DMS53 treated with DMSO at 0.1 percent for 48 hours (cell line): ENCODE measurements around the gene TRIM8.

Experiments used
- DNase-seq: peaks from one replicate; lab custom pipeline; 2025; ENCODE audit not compliant: unreplicated experiment; lab: John Stamatoyannopoulos, UW

The TRIM8 gene

DNA sequence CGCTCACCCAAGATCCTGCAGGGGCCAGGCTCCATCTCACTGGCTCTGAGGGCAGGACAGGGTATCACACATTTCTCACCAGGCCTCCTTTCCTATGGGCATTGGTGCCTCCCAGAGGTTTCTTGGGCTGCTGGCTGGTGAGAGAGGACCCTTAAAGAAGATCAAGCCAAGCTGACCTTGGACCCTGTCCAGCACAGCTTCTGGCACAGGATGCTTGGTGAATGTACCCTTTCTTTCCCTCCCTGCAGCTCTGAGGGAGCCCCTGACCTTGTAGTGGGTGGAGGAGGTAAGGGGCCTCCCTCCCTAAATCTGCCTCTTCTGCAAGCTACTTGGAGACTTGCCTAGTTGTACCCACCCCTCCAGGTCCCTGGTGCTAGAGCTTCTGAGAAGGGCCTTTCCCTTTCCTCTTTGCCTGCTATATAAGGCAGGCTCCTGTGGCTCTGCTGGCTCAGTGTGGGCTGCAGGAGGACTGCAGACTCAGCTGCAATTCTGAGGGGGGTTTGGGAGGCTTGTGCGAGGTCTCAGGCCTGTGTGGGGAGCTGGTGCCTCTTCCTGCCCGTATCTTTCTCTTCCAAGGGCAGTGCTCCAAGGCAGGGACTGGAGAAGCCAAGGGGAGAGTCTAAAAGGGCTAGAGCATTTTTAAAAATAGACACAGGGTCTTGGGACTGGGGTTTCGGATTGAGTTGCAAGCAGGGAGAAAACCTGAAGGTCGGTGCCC, 11.7 kb upstream of the TRIM8 start:
- DNase-seq: no peak

DNA sequence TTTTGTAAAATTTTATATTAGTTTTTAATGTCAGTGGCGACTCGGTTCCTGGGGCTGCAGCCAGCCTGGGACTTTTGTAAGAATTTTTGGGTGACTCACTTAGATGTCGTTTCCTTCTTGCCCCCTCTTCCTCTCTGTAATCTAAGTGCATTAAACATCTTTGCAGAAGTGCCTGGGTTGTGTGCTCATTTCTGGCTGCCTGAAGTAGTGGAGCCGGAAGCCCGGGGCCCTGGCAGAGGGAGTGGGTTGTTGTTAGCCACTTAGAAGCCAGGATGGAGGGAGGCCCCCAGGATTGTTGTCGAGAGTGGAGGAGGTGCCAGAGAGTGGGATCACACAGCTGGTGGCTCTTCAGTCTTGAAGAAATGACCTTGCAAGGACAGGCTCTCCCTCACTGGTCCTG, 11.0 kb upstream of the TRIM8 start:
- DNase-seq: no peak

DNA sequence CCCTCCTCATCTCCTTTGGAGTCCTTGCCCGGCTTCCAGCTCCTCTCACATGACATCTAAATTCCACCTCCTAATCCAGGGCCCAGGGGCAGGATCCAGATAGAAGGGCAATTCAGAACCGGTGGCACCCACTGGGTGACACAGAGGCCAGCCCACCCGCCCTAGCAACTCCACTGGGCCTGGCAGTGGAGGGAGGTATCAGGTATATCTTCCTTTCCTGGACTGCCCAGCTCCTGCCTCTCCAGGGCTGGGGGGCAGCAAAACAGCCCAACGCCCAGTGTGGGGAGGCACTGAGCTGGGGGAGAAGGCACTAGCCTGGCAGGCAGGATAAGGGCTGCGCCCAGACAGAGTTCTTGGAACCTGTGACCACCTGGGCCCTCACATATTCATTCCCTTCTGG, 10.4 kb upstream of the TRIM8 start:
- DNase-seq: no peak

DNA sequence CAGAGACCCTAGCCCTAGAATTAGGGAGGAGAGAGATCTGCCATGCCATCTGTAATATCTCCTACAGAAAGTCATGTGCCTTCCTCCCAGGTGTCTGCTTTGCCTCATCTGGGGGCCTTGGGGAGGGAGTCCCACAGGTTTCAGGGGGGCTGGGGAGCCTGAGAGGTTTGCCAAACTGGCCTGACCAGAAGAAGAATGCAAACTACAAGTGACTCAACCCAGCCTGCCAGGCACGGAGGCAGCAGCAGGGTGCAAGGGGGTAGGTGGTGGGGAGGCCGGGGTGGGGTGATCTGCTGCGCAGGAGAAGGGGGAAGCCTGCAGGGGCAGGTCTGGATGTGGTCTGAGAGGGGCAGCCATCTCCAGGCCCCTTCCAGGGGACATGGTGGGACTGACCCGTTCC, 9.6 kb upstream of the TRIM8 start:
- no peak for DNase-seq

DNA sequence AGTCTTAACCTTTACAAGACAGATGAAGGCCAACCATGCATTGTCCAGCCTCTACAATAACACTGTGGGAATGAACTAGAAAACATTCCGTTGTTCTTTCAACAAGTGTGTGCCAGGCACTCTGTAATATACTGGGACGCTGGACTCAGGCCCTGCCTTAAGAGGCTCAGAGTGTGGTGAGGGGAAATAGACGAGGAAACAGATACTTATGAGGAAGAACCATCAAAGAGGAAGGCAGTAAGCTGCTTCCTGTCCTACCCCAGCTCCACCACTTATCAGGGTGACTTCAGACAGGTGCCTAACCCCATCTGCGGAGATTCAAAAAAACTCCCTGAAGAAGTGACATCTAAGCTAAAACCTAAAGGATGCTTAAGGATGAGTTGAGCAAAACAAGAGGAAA, 8.9 kb upstream of the TRIM8 start:
- DNase-seq: no peak

DNA sequence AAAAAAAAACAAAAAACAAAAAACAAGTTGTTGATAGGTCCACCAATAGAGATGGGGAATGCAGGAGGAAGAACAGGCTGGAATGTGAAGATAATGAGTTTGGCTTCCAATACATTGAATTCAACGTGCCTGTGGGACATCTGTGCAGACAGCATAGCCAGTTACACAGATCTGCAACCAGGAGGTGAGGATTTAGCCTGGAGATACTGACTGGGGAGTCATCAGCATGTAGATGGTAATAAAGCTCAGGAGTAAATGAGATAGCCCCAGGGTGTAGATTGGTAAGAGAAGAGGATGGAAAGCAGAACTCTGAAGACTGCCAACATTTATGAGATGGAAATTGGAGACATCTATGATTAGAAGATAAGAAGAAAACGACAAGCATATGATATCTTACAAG, 4.7 kb upstream of the TRIM8 start:
- DNase-seq: no peak

DNA sequence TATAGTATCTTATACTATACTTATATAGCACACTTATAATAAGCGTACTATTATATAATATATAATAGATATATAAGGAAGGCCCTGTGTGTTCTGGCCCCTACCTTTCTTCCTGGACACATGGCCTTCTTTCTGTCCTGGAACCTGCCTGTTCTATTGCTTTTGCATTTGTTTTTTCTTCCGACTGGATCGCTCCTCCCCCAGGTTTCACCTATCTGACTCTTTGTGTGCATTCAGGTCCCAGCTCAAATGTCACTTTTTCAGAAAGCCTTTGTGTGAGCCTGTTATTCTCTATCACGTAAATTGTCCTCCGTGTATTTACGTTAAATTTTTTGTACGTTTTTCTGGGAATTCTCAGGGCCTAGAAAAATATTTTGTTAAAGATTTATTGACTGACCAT, 2.9 kb upstream of the TRIM8 start:
- peak; percentile 54 for DNase-seq

DNA sequence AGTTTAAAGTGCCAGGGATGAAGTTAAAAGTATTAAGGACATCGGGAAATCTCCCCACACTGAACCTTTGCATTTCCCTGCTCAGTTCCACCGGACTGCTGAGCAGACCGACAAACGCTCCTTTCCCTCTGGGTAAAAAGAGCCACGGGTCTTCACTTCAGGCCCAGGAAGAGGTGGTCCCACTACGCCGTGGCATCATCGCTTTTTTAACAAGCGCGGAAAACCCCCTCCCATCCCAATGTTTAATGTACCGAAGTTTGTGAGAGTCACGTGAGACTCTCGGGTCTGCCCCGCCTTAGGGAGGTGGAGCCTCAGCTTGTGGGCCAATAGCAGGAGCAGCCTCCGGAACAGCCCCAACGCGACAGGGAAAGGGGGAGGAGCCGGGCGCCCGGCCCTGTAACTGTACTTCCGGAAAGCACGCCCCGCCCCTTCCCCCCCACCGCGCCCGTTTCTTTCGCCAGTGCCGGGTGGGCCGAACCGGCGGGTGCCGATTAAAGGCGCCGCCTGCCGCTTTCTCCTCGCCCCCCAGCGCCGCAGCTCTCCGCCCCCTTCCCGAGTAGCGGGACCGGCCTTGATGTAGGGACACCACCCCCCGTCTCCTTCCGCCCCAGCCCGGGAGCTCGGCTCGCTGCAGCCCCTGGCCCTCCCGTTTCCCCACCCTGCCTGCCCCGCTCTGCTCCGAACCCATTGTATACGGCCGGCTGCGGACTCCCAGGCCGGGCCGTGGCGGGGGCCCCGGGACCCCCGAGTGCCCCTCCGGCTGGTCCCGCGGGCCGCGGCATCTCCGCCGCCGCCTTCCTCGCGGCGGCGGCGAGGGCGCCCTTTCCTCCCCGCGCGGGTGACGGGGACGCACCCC, 2.2 kb upstream of the TRIM8 start:
- DNase-seq: peak; percentile 95

DNA sequence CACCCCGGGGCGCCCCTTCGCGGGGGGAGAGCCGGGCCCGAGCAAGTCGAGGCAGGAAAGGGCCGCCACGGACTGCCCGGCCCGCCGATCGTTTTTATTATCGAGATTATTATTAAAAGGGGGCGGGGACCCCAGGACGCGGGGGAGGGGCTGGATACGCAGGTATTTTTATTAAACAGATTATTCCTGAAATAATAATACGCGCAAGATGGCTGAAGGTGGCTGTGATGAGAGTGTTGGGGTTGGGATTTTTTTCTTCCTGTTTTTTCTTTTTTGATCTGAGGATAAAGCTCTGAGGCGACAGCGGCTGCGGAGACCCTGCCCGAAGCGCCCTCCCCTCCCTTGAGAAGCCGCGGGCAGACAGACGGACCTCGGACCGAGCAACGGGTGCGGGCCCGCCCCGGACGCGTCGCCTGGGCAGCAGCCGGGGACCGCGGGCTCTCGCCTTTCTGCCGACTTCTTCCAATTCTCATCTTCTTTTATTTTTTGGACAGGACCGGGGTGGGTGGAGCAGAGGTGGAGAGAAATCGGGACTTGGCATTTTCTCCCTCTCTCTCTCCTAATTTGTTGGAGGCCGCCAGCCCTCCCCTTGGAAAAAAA, 1.4 kb upstream of the TRIM8 start:
- peak; percentile 31 for DNase-seq

DNA sequence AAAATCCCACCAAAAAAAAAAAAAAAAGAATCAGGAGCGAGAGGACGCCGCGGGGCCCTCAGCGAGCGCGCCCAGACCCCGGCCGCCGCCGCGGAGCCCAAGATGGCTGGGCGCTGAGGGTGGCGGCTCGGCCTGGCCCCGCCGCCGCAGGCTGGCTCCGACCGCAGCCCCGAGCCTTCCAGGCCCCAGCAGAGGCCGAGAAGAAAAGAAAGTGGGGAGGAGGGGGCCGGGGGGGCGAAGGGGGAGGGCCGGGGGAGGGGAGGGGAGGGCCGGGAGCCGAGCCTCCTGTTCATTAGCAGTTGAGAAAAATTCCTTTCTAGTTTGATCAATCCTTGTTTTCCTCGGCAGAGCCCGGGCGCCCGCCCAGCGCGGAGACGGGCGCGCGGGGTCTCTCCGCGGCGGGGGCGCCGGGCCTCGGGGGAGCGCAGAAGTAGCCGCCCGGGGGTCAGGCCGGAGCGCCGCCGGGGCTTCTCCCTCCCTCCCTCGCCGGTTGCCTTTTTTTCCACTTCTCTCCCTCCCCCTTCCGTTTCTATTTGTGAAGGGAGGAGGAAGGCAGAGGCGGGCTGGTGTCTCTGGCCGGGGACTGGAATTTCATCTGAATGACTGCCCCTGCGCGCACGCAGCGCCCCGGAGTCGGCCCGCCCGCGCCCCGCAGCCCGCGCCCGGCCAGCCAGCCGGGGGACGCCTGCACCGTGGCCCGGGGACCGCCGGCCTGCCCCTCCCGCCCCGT, 778 bp upstream of the TRIM8 start:
- peak; percentile 72 for DNase-seq

DNA sequence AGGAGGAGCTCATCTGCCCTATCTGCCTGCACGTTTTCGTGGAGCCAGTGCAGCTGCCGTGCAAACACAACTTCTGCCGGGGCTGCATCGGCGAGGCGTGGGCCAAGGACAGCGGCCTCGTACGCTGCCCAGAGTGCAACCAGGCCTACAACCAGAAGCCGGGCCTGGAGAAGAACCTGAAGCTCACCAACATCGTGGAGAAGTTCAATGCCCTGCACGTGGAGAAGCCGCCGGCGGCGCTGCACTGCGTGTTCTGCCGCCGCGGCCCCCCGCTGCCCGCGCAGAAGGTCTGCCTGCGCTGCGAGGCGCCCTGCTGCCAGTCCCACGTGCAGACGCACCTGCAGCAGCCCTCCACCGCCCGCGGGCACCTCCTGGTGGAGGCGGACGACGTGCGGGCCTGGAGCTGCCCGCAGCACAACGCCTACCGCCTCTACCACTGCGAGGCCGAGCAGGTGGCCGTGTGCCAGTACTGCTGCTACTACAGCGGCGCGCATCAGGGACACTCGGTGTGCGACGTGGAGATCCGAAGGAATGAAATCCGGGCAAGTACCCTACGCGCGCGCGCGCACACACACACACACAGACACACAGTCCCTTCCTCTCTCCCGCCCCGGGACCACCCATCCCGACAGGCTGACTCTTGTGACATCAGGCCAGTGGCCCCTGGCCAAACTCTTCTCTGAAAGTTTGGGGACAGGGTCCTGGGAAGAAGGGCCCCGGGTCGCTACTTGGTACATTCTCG, 538 bp downstream of the TRIM8 start:
- DNase-seq: peak; percentile 69

DNA sequence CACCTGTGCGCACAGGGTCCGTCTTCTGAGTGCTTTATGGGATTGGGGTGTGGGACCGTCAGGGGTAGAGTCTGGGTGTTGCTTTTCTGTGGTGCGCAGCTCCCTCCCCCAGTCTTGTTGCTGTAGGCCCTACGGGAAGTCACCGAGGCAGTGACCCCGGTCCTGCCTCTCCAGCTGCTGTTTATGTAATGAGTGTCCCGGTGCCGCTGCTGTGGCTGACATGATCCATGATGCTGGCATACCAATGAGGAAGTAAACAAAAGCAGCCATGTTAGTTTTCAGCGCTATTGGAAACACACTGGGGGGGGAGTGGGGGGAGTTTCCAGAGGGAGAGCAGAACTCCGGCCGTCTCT, 1.1 kb downstream of the TRIM8 start:
- DNase-seq: peak; percentile 57

DNA sequence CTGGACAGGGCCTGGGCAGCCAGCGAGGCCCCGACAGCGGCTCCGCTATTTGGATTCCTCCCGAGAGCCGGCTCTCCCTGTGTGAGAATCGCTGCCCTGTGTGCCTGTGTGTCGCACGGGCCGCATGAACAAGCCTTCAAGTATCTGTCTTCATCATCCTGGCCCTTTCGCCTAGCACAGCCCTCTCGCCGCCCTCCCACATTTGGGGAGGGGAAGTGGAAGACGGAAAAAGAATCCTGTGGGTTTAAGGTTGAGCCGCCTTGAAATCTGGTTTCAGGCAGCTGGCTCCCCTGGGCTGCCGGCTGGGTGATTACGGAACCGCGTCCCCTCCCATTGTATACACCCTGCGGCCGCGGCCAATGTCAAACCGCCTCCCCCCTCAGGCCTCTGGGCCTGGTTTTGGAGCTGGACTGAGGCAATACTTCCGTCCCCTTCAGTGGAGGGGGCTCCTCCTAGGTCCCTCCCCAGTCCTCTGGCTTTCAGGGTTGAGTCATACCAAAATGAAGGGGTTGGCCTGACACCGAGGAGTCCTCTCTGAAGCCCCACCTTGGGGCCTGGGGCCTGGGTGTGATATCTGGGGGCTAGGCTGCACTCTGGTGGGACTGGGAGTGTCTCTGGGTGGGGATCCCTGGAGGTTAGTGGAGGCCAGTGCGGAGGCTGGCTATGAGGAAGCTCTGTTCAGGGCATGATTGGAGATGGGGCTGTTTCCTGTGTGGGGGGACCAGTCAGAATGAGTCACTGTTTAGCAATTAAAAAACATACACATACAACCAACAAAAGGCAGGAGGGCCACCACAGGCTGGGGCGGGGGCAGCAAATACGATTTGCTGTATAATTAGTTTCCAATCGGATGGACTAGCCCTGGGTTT, 1.7 kb downstream of the TRIM8 start:
- DNase-seq: peak; percentile 38

DNA sequence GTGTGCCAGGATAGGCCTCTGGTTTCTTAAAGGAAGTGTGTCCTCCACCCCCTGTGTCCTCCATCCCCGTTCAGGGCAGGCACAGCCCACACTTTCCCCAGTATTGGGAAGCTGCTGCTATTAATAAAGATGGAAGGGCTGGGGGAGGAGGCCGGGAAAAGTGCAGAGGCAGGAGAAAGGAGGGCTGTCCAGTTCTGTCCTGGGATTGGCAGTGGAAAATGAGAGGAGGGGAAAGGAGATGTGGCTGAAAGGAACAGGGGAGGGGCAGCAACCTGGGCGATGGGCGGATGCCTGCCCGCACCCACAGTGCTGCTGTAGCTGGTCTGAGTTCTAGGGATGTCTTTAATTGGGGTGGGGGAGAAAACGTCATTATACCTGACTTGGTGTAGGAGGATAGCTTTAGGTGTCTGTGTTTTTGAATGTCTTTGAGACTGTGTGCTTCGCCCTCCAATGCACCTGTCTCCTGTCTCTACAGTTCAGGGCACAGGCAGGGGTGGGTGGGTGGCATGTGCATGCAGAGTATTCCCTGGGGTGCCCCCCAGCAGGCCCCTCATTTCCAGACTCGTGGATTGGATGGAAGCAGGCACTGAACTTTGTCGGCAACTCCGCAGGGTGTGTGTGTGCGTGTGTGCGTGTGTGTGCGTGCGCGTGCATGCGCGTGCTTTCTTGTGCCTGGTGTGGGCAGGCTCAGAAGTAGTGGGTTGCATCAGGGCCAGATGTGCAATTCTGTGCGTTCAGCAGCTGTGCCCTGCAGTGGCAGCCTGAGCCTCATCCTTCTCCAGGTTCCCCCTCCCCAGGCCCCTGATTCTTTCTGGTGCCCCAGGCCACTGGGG, 2.5 kb downstream of the TRIM8 start:
- no peak for DNase-seq

DNA sequence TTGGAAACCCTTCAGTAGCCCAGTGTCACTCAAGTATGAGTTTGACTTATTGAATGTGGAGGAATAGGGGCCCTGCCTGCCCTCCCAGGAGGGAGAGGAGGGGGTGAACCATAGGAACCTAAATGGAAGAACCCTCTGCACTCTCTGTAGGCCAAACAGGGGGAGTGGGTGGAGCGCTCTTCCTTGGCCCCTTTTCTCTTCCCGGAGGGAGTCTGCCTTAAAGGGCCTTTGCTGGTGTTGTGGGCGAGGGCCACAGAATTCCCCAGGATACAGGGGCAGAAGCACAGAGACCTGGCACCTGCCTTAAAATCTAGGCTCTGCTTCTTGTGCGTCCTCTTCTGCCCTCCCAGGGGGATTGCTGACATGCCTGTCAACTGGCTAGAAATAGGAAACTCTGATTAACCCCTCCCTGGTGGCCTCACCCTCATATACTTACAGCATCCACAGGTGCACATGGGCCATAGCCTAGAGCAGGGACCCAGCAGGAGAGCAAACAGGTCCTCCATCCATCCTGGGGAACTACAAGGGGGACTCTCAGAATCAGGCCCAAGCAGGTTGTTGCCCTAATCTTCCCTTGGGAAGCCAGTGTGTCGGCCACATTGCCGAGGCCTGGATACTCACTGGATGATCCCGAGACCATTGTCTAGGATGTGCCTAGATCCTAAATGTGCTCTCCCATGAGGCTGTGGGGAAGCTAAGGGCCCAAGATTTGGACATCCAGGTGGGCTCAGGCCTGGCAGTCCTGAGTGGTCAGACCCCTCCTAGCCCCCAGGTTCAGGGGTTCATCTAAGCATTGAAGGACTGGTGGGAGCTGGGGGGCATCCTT, 3.4 kb downstream of the TRIM8 start:
- no peak for DNase-seq

DNA sequence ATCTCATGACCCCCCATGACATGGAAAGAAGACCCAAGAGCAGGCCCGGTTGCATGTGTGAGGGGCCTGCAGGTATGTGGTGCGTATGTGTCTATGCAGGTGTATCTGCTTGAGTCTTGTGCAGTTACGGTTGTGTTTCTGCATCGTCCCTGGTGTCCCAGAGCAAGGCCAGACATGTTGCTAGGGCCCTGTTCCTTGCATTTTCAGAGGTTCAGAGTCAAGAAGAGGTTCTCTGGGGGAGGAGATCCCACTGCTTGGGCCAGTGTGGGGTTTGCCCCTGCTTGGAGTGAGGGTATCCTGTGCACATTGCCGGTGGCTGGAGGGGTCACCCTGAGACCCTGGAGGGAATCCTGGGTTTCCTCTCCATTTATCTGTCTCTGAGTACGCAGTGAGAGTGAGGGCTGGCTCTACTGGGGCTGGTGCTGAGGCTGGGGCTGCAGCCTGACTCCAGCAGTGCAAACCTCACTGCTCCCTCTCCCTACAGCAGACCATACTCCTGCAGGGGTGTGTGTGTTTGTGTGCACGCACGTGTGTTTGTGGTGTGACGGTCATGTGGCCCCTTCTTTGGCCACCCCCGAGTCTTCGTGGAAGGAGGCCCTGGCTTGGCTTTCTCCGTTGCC, 4.1 kb downstream of the TRIM8 start:
- no peak for DNase-seq

DNA sequence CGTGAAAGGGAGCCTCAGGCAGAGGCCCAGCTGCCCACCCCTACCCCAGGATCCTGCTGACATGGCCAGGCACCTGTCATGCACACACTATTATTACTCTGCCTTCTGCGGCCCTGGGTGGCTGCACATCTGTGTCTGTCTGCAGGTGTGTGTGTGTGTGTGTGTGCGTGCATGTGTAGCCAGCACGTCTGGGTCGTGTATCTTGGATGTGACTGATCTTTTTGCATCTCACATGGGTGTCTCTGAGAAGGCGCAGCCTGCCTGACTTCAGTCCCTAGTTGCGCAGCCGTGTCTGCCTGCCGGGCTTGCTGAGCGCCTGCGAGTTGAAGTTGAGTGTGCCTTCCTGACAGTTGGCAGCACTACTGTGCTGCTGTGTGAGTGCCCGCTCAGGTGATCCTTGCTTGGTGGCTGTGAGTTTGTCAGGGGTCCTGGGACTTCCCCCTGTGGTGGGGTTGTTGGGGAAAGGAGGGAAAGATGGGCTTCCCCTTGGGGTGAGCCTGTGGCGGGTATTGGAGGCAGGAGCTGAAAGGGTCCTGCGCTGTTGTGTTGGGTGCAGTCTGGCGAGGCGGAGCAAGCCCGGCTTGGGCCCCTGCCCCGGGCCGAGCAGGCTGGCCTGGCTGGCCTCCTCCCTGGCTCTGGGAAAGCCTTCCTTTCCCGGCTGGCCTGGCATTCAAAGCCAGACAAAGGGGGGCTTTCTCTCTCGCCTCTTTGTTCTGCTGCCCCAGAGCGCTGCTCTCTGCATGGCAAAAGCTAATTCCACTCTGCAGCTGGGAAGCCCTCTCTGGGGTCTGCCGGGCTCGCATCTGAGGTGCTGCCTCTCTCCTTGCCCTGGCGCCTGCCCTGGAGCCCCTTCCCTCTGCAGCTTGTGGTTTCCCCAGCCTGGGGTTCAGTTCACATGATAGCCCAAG, 4.9 kb downstream of the TRIM8 start:
- no peak for DNase-seq
